Cardiac muscle cell (in vitro differentiated cells and primary cell): ENCODE data around the gene HYCC2. TPM values are rescaled to one million over a fixed set of nuclear protein-coding genes. Genes with fewer than 3 reads are reported as not detected.
"Not testable (repeated sequence)": the region's sequence is repeated elsewhere in the genome, so short reads cannot be mapped to it uniquely, and the experiment has no call there.

Source experiments
- DNase-seq, 2 donors: peaks; one replicate each; pipeline versions ENCODE4 v3.0.0 to v3.0.0-alpha.2; 2010 to 2017; ENCODE audit warnings: low read depth in 1 of 2, low spot score in 1 of 2
- H3K27ac ChIP-seq: fragments of 200-600 bp; sonication (generic); 2 replicates; pipeline ENCODE4 v1.5.1; 2016
- H3K27me3 ChIP-seq: fragments of 200-600 bp; sonication (generic); 2 replicates; pipeline ENCODE4 v1.6.0; 2016; ENCODE audit warnings: control low read depth
- H3K36me3 ChIP-seq: fragments of 200-600 bp; sonication (generic); 2 replicates; pipeline ENCODE4 v1.5.1; 2016; ENCODE audit warnings: control low read depth
- H3K4me1 ChIP-seq: fragments of 200-600 bp; sonication (generic); 2 replicates; pipeline ENCODE4 v1.8.1; 2017; ENCODE audit warnings: low read depth, mild to moderate bottlenecking, mixed run types
- H3K4me3 ChIP-seq: fragments of 200-600 bp; sonication (generic); 2 replicates; pipeline ENCODE4 v1.5.1; 2016; ENCODE audit warnings: mild to moderate bottlenecking
- H3K9me3 ChIP-seq: fragments of 200-600 bp; sonication (generic); 2 replicates; pipeline ENCODE4 v1.5.1; 2017; ENCODE audit warnings: low read depth, mild to moderate bottlenecking, control low read depth
- CTCF ChIP-seq: IDR thresholded peaks from 2 replicates; pipeline ENCODE4 v1.5.1; 2012; ENCODE audit warnings: low read depth, mild to moderate bottlenecking, low read length
- polyA plus RNA-seq: library from polyadenylated mRNA; unstranded; fragments of >200 nt; fragmentation: Nextera tagmentation; extraction: Ambion mirVana; gene quantifications from 2 replicates; pipeline ENCODE4 v1.2.1, GENCODE V29; 2016
- total RNA-seq: library from RNA; depleted of rRNA; stranded (reverse); fragments of >200 nt; gene quantifications from 2 replicates; pipeline ENCODE4 v1.2.3, GENCODE V29; 2016

Gene HYCC2
- total and polyA plus RNA-seq, 2 experiments from 2014 or later = 6.1 to 7.0 TPM

DNA sequence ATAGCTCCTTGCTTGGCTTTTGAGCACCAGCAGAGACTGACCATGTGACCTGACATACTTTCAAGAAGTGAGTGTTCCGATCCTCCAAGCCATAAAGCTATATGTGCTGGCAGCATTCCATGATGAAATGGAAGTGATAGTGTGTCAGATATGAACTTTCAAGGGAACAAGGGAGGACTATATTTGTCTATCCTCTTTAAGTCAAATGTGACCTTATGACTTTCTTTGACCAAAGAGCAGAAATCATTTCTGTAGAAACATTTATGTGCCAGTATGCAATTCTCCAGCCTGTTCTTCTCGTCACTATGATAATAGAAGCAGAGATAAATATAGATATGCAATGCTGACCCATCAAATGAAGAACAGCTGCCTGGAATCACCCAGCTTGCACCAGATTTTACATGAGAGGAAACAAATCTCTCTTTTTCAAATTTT is 14.4 kb downstream of the HYCC2 start:
- Histone ChIP-seq H3K9me3 (no peaks in the 10 kb centered on the region), H3K27me3 (no peaks in the 10 kb centered on the region), H3K4me3 (no peak overlapping the region), H3K27ac (peak overlapping the region; percentile 61), H3K4me1 (peaks cover 12% of the 10 kb centered on the region), H3K36me3 (no peaks in the 10 kb centered on the region)
- no peak for TF ChIP-seq CTCF
- DNase-seq = peak in 1 of 2 donors; percentile 48

- Histone ChIP-seq H3K27me3 (no peaks in the 10 kb centered on the region), H3K4me3 (no peak overlapping the region), H3K9me3 (no peaks in the 10 kb centered on the region), H3K36me3 (peaks cover 3% of the 10 kb centered on the region), H3K4me1 (no peaks in the 10 kb centered on the region), H3K27ac (no peak overlapping the region)
- no peak for DNase-seq
- no peak for TF ChIP-seq CTCF
Measured at GRCh38 chr2:201049455-201049854, 22.0 kb downstream of the HYCC2 start.

- H3K4me1 ChIP-seq = no peaks in the 10 kb centered on the region
- no peaks in the 10 kb centered on the region for H3K9me3 ChIP-seq
- no peak overlapping the region for H3K4me3 ChIP-seq
- H3K36me3 ChIP-seq = peaks cover 6% of the 10 kb centered on the region
- TF ChIP-seq CTCF = no peak
- DNase-seq = no peak
- H3K27me3 ChIP-seq = no peaks in the 10 kb centered on the region
- no peak overlapping the region for H3K27ac ChIP-seq
Measured at GRCh38 chr2:201046881-201047280, 24.6 kb downstream of the HYCC2 start.

GRCh38 chr2:201043050-201043449 is 28.4 kb downstream of the HYCC2 start:
- H3K9me3 ChIP-seq, H3K36me3 ChIP-seq, H3K27ac ChIP-seq, H3K4me1 ChIP-seq, H3K4me3 ChIP-seq, DNase-seq, H3K27me3 ChIP-seq: not testable (repeated sequence)

DNA sequence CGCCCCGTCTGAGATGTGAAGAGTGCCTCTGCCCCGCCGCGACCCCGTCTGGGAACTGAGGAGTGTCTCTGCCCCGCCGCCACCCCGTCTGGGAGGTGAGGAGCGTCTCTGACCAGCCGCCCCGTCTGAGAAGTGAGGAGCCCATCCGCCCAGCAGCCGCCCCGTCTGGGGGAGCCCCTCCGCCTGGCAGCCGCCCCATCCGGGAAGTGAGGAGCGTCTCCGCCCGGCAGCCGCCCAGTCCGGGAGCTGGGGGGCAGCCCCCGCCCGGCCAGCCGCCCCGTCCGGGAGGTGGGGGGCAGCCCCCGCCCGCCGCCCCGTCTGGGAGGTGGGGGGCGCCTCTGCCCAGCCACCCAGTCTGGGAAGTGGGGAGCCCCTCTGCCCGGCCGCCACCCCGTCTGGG is 29.0 kb downstream of the HYCC2 start:
- not testable (repeated sequence) for H3K9me3 ChIP-seq, H3K4me3 ChIP-seq, H3K27ac ChIP-seq, DNase-seq, H3K27me3 ChIP-seq, H3K4me1 ChIP-seq, H3K36me3 ChIP-seq

DNA sequence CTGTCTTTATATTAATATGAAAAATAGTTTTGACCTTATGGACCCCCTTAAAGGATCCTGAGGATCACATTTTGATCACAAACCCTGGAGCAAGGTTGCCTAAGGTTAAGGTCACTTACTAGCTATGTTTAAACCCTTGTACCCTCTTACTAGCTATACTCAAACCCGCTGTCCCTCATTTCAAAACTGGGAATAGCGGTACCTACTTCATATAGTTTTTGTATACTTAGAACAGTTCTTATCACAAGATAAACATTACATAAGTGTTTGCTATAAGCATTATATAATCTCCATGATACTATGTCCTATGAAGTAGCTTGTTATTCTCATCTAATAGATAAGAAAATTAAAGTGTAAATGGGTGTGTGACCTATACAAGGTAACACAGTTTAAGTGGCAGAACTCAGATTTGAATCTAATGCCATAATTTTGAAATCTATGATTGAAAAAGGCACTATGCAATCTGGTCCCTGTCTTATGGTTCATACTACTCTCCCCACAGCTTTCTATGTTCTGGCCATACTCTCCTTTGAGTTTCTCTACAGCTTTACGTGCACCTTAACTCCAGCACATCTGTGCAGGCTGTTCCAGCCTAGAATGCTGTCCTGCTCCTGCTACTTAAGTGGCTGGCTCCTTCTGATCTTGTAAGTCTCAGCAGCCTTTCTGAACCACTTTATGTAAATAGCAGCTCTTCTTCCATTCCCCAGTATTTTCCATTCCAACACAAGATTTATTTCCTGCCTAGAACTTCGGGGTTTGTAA is 30.4 kb downstream of the HYCC2 start:
- TF ChIP-seq CTCF = no peak
- DNase-seq = no peak
- Histone ChIP-seq H3K36me3 (peaks cover 6% of the 10 kb centered on the region), H3K9me3 (no peaks in the 10 kb centered on the region), H3K4me3 (no peak overlapping the region), H3K27ac (no peak overlapping the region), H3K4me1 (no peaks in the 10 kb centered on the region), H3K27me3 (no peaks in the 10 kb centered on the region)
